RCC 7860 (cell line): ENCODE data around the gene DUOX1.

ENCODE experiments used
- DNase-seq: peaks from one replicate; pipeline ENCODE4 v3.0.0-alpha.2; 2015; ENCODE audit warnings: low spot score
- FAIRE-seq: peaks from 2 replicates; lab custom pipeline; 2012; peaks lifted over from hg19 to GRCh38; lab: Jason Lieb, UNC

DUOX1 gene

GRCh38 chr15:45185903-45186770 is 56.3 kb downstream of the DUOX1 start:
- DNase-seq (no peak), FAIRE-seq (no peak)

- FAIRE-seq (no peak), DNase-seq (no peak)
Observed at GRCh38 chr15:45186771-45187577, 57.2 kb downstream of the DUOX1 start.

- DNase-seq = no peak
- no peak for FAIRE-seq
Observed at GRCh38 chr15:45187578-45187893, 57.7 kb downstream of the DUOX1 start.

- FAIRE-seq (no peak), DNase-seq (no peak)
Observed at GRCh38 chr15:45187894-45188830, 58.4 kb downstream of the DUOX1 start, which contains the start of gene SHF. SHF (minus strand) TSS chr15:45187966; CDS start chr15:45187951, 15 bp downstream.

DNA sequence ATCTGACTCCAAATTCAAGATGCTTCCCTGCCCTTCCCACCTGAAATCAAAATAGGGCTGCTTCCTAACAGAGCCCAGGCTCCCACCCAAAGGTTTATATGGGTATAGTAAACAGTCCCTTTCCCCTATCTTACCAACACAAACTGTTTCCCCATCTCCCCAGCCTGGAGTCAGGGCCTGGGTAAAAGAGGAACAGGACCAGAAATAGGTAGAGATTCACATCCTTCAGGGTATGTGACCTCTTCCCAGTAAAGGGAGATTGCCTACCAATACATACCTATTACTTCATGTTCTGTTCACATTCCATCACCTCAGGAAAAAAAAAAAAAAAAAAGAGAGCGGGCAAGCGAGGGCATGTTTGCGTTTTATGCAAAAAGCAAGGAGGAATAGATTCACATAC is 67.7 kb downstream of the DUOX1 start:
- FAIRE-seq (no peak), DNase-seq (no peak)

DNA sequence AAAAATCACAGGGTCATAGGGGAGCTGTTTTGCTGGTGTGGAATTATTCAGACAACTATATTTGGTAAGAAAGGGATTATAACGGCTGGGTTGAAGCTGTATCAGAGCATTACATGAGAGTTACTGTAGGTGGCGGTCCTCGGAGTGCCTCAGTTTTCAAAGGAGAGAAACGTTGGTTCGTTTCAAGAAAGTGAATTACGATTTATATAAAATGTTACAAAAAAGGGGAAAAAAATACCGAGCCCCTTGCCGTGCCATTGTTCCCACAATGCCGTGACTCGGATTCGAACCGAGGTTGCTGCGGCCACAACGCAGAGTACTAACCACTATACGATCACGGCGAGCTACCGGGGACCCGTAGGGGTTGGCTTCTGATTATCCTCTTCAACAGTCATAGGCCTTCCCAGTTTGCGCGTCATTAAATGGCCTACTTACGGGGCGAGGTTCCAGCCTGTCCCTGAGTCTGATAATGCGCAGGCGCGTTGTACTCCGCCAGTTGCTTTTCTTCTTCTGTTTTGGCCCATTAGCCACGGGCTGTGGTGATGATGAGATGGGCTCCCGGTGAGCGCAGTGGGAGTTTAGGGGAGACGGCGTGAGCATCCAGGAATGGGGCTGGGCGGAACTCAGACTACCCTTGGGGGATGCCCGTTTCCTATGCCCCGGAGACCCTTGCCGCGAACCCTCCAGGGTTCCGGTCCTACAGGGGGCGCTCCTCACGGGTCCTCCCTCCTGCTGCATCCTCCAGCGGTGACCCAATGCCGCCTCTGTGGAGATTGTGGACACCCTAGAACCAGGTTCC is 68.7 kb downstream of the DUOX1 start:
- FAIRE-seq (peak; percentile 73), DNase-seq (peak; percentile 94)

GRCh38 chr15:45199136-45199810 is 69.5 kb downstream of the DUOX1 start:
- DNase-seq = no peak
- FAIRE-seq = no peak

DNA sequence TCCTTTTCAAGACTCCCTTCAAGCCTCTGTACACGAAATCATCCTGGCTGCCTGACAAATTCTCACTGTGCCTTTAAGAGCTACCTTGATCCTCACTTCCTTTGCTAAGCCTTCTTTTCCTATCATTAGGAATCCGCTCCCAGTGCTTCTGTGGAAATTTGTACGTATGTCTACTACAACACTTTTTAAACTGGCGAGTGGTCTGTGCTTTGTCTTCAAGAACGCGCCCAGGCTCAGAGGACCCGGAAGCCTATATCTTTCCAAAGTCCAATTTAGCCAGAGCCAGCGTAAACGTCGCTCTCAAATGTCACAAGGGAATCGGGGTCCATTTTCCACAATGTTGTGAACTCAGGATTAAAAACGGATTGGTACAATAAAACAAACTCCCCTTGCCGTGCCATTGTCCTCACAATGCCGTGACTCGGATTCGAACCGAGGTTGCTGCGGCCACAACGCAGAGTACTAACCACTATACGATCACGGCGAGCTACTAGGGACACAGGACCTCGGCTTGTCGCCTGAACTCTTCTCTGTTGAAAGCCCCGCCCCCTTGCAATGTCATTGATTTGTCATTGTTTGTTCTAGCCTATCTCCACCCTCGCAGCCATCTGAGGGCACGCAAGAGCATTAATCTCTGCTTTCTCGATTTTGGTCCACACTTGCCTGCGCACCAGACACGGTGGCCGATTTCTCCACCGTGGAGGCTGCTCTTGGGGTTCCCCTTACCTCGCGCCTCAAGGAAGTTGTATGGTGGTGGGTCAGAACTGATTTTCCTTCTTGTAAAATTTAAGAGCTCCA is 70.4 kb downstream of the DUOX1 start:
- peak; percentile 98 for DNase-seq
- FAIRE-seq = peak; percentile 88

DNA sequence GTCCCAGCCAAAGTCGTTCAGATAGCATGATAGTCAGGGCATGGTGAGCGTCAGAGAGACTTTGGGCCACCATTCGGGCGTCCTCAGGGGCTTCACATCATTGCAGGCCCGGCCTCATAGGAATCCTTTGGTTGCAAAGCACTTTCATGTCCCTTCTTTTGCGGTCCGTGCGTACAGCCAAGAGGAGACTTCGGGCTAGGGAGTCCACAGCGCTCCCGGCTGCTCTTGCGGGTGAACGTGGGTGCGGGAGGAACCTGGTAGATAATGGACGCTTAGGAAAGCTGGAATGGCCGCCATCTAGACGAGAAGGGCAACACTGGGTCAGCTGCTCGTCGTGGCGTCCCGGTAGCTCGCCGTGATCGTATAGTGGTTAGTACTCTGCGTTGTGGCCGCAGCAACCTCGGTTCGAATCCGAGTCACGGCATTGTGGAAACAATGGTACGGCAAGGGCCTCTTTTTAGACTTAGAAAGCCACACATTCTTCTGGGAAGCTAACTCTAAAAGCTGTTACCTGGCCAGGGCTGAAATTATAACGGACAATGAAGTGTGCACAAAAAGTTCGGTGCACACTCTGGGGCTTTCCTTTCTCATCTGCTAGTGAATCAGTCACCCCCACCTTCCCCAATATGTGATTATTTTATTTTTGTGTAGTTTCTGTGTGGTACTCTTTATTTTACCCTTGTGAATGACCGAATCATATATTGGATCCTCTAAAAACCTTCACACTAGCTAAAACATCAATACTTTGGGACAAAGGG is 71.2 kb downstream of the DUOX1 start:
- FAIRE-seq (no peak), DNase-seq (peak; percentile 90)

- FAIRE-seq = no peak
- DNase-seq = no peak
Observed at GRCh38 chr15:45201557-45201859, 71.7 kb downstream of the DUOX1 start.

DNA sequence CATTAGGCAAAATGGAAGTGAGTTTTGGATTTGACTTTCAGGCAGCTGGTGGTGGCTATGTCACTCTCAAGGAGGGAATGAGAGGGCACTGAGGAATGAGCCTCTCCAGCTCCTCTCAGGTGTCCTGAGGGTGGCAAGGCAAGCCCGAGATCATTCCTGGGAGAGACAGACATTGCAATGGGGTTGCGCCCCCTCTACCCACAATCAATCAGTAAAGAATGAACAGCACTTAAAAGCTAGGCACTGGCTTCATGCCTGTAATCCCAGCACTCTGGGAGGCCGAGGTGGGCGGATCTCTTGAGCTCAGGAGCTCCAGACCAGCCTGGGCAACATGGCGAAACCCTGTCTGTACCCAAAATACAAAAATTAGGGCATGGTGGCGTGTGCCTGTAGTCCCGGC is 72.1 kb downstream of the DUOX1 start:
- no peak for FAIRE-seq
- no peak for DNase-seq

GRCh38 chr15:45203182-45203581 is 73.4 kb downstream of the DUOX1 start:
- DNase-seq = no peak

DNA sequence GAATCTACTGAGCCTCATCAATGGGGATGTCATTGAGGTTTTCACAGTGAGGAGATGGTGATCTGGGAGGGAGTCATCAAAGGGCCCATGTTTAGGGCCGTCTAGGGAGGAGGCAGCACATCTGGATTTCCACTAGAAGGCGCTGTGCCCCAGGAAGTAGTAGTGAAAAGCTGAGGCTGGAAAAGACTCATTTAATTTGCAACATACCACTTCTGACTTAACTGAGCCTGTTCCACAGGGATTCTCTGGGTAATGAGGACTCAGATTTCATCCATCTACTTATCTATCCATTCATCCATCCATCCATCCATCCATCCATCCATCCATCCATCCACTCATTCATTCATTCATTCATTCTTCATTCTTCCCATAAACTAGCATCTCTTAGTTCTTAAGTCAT is 75.4 kb downstream of the DUOX1 start:
- DNase-seq = peak; percentile 50
- no peak for FAIRE-seq

More at GRCh38 chr15:45203182-45203581, 73.4 kb downstream of the DUOX1 start:
- FAIRE-seq = no peak

GRCh38 chr15:45212493-45212892 is 82.7 kb downstream of the DUOX1 start:
- FAIRE-seq = no peak
- DNase-seq = no peak
